T-helper 17 cell (primary cell): ENCODE measurements around the gene RYR3. TPM values are rescaled to one million over a fixed set of nuclear protein-coding genes. Genes with fewer than 3 reads are reported as not detected.
A peak's percentile ranks its signal among the peaks of the same experiment; 100 is the strongest.

Experiments
- ATAC-seq: fragments of 150-1000 bp; cut with Tn5 transposase; 2 replicates; pipeline ENCODE4 v1.10.0; 2021; ENCODE audit warnings: mild to moderate bottlenecking, moderate library complexity
- DNase-seq, 3 donors: peaks; one replicate each; pipeline versions ENCODE4 v3.0.0 to v3.0.0-alpha.2; 2020 to 2021
- H3K9me3 ChIP-seq: one replicate; pipeline ENCODE4 v1.7.0; 2013; ENCODE audit warnings: low read length, mild to moderate bottlenecking; ENCODE audit not compliant: control insufficient read depth, poor library complexity, severe bottlenecking
- H3K27ac Mint-ChIP-seq: one replicate; pipeline ENCODE4 v1.8.0; 2022; ENCODE audit warnings: mild to moderate bottlenecking, moderate library complexity, mixed read lengths
- H3K27me3 Mint-ChIP-seq: one replicate; pipeline ENCODE4 v1.8.0; 2022; ENCODE audit warnings: mixed read lengths
- H3K36me3 Mint-ChIP-seq: one replicate; pipeline ENCODE4 v1.8.0; 2022; ENCODE audit warnings: low read depth, mixed read lengths
- H3K4me1 Mint-ChIP-seq: one replicate; pipeline ENCODE4 v1.8.0; 2022; ENCODE audit warnings: mild to moderate bottlenecking, mixed read lengths
- H3K4me3 Mint-ChIP-seq: one replicate; pipeline ENCODE4 v1.8.0; 2022; ENCODE audit warnings: mild to moderate bottlenecking, moderate library complexity, mixed read lengths
- total RNA-seq, 4 donors: library from RNA in 2 of 4; stranded (reverse) in 2 of 4; gene quantifications; one replicate each; pipeline ENCODE4 v1.2.3 and lab custom pipeline; 2022 to 2026

RYR3 gene
- total RNA-seq, 2 donors from 2014 or later: 0.05 to 0.23 TPM

DNA sequence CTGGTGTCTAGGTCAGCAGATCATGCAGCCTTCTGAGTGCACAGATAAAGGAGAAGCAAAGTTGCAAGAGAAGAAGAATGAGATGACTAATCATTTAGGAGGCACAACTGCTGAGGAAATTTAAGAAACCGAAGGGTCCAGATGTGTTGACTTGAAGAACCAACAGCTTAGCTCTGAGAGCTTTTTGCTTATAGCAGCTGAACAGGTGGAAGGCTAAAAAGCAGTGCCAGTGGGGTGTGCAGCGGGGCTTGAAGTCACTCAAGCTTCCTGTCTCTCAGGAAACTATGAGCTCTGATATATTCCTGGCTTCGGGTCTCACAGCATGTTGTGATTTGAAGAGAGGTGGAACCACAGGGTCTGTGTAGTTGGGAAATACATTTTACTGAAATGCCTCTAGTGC lies 305.7 kb downstream of the RYR3 start:
- H3K9me3 ChIP-seq: no peaks in the 10 kb centered on the region
- H3K36me3 Mint-ChIP-seq: peaks cover 4% of the 10 kb centered on the region
- no peak overlapping the region for H3K27ac Mint-ChIP-seq
- no peak overlapping the region for H3K4me3 Mint-ChIP-seq
- no peak for DNase-seq
- H3K4me1 Mint-ChIP-seq: no peaks in the 10 kb centered on the region
- ATAC-seq: no peak
- H3K27me3 Mint-ChIP-seq: peaks cover 35% of the 10 kb centered on the region

DNA sequence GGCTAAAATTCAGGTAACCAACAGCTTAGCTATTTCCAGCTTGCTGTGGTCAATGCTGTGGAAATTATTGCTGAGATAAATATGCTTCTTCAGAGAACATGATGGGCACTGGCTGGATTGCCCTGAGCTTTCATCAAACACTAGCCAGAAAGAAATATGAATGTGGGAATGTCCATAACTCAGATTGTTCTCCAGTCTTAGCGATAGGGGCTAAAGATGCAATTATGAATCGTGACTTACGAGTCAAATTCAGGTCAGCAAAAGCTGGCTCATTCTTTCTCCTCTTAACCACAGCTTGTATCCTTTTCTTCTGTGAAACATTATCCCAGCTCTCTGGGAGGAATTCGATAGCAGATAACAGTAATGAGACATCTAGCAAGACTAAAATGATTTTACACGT lies 307.6 kb downstream of the RYR3 start:
- no peaks in the 10 kb centered on the region for H3K9me3 ChIP-seq
- ATAC-seq (no peak), DNase-seq (no peak)
- Mint-ChIP-seq H3K4me1 (no peaks in the 10 kb centered on the region), H3K4me3 (no peak overlapping the region), H3K27ac (no peak overlapping the region), H3K36me3 (peaks cover 4% of the 10 kb centered on the region), H3K27me3 (peaks cover 40% of the 10 kb centered on the region)

DNA sequence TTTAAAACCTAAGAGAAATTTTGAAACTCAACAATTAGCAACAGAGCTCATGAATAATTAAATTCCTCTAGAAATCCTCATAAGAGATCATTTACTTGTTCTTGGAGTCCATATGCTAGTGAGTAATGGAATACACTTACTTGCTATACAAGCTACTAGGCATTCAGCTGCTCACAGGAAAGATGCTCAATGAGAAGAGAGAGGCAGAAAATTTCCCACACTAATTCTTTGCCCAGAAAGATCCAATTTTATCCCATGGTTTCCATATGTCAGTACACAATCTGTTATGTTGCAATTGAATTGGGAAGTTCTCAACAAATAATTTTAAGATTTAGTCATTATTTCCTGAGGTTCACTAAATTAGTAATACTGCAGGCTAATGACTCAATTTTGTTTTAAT lies 310.4 kb downstream of the RYR3 start:
- Mint-ChIP-seq H3K27me3 (peaks cover 49% of the 10 kb centered on the region), H3K4me3 (no peak overlapping the region), H3K4me1 (no peaks in the 10 kb centered on the region), H3K36me3 (peaks cover 1% of the 10 kb centered on the region), H3K27ac (no peak overlapping the region)
- DNase-seq (no peak), ATAC-seq (no peak)
- H3K9me3 ChIP-seq: no peaks in the 10 kb centered on the region

DNA sequence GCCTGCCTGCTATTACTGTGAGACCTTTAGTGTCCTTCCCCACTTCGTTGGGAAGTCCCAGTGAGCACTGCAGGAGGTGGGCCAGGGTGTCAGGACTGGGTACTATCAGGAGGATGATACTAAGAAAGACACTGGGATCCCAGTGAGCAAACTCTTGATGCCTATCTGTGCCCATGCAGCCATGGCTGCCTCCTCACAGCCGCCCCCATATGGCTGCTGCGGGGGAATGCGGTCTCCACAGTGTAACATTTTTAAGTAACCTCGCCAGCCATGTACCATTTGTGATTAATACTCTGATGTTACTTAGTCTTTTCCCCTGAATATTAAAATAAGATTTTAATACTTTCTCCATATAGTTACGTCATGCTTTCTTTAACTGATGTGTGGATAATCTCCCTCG lies 312.2 kb downstream of the RYR3 start:
- ATAC-seq (no peak), DNase-seq (no peak)
- Mint-ChIP-seq H3K36me3 (peaks cover 2% of the 10 kb centered on the region), H3K27ac (no peak overlapping the region), H3K27me3 (peaks cover 45% of the 10 kb centered on the region), H3K4me1 (no peaks in the 10 kb centered on the region), H3K4me3 (no peak overlapping the region)
- H3K9me3 ChIP-seq: no peaks in the 10 kb centered on the region

DNA sequence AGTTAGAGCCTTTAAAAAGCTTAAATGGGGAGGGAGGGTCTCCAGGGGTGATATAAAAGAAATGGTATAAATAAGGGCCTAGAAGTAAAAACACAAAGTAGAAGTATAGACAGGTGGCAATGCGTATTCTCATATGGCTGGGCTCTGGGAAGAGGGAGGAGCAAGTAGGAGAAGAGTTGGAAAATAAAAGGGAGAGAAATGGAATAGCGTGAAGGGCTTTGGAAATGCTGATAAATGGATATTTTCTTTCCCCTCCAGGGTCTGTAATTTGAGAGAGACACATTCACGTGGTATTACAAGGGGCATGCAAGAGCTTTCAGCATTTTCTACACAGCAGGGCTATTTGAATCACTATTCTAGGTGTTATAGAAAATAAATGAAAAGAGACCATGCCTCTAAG lies 313.7 kb downstream of the RYR3 start:
- H3K4me3 Mint-ChIP-seq: no peak overlapping the region
- DNase-seq (no peak), ATAC-seq (no peak)
- no peak overlapping the region for H3K27ac Mint-ChIP-seq
- peaks cover 2% of the 10 kb centered on the region for H3K36me3 Mint-ChIP-seq
- H3K4me1 Mint-ChIP-seq: no peaks in the 10 kb centered on the region
- peaks cover 37% of the 10 kb centered on the region for H3K27me3 Mint-ChIP-seq
- no peaks in the 10 kb centered on the region for H3K9me3 ChIP-seq

DNA sequence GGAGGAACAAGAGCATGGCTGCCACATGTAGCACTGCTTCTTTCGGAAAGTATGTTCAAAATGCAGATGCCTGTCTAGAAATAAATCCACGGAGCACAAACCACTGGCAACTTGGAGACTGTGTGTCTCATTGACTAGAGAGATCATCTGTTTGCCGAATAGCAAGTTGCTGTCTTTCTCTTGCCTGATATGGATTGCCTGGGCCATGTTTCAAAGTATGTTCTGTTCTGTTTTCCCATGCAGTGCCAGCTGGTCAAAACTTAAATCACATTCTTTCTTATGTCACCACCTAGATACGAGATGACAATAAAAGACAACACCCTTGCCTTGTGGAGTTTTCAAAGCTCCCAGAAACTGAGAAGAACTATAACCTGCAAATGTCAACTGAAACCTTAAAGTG lies 318.9 kb downstream of the RYR3 start:
- H3K4me3 Mint-ChIP-seq: no peak overlapping the region
- no peak overlapping the region for H3K27ac Mint-ChIP-seq
- H3K36me3 Mint-ChIP-seq: peaks cover 2% of the 10 kb centered on the region
- H3K9me3 ChIP-seq: no peaks in the 10 kb centered on the region
- no peak for DNase-seq
- ATAC-seq: no peak
- no peaks in the 10 kb centered on the region for H3K4me1 Mint-ChIP-seq
- H3K27me3 Mint-ChIP-seq: peaks cover 33% of the 10 kb centered on the region

DNA sequence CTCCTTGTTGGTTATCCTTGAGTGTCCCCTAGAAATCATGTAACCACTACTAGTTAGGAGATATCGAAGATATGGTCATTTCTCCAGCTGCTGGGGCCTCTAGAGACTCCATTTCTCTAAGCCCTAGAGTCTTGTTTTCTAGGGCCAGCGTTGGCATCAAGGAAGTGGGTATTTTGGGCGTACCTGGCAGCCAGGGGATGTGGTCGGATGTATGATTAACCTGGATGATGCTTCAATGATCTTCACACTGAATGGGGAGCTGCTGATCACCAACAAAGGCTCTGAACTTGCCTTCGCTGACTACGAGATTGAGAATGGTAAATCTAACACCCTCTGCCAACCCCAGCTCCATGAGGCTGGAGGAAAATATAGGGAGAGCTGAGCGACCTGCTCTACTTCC lies 325.5 kb downstream of the RYR3 start:
- DNase-seq (no peak), ATAC-seq (no peak)
- Mint-ChIP-seq H3K4me3 (no peak overlapping the region), H3K36me3 (no peaks in the 10 kb centered on the region), H3K27me3 (peaks cover 63% of the 10 kb centered on the region), H3K27ac (no peak overlapping the region), H3K4me1 (peaks cover 6% of the 10 kb centered on the region)
- no peaks in the 10 kb centered on the region for H3K9me3 ChIP-seq

DNA sequence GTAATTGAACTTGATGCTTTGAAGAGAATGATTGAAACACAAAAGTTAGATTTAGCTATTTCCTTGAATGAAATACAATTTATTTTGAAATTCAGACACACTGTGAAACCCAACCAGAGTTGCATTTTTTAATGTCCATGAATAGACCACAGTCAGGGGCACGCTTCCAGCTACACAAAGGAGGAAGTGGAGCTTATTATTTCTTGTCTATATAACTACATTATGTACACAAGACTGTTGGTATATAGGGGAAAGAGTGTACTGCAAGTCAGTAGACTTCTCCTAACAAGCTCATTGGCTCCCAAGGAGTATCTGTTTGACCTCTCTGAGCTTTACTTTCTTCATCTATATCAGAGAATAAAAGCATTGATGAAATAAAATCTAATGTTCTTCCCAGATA lies 326.2 kb downstream of the RYR3 start:
- Mint-ChIP-seq H3K27ac (no peak overlapping the region), H3K27me3 (peaks cover 64% of the 10 kb centered on the region), H3K4me1 (peaks cover 6% of the 10 kb centered on the region), H3K4me3 (no peak overlapping the region), H3K36me3 (no peaks in the 10 kb centered on the region)
- ATAC-seq (no peak), DNase-seq (no peak)
- no peaks in the 10 kb centered on the region for H3K9me3 ChIP-seq

DNA sequence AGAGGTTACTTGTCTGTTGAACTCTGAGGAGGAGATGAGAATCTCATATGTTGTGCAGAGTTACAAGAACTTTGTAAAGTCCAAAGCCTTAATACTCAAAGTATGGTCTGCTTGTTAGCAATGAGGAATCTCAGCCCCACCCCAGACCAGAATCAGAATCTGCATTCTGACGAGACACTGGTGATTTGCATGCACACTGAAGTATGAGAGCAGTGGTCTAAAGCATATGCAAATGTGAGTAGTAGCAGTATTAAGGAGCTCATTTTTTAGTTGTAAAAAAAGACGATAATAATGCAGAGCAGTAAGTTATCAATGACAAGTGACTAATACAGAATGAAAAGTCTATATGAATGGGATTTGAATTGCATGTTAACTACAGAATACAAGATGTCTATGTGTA lies 327.7 kb downstream of the RYR3 start:
- ATAC-seq (no peak), DNase-seq (no peak)
- no peaks in the 10 kb centered on the region for H3K36me3 Mint-ChIP-seq
- peaks cover 75% of the 10 kb centered on the region for H3K27me3 Mint-ChIP-seq
- no peak overlapping the region for H3K4me3 Mint-ChIP-seq
- H3K27ac Mint-ChIP-seq: no peak overlapping the region
- H3K4me1 Mint-ChIP-seq: peaks cover 6% of the 10 kb centered on the region
- H3K9me3 ChIP-seq: no peaks in the 10 kb centered on the region

DNA sequence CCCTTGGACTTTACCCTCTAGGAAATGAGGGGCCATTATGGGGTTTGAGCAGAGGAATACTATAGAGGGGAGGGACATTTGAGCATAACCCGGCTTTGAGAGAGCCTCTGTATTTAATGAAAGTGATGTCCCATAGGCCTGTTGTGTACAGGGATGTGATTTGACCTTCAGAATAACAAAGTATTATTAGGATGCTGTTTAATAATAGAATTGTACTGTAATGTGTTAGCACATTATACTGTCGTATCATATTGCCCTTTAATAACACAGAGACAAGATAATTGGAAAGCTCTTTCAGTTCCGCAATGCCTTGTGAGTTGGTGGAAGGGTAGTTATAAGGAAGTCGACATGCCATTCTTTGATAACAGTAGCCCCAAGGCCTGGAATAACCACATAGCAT lies 328.3 kb downstream of the RYR3 start:
- no peak for ATAC-seq
- H3K27ac Mint-ChIP-seq: no peak overlapping the region
- no peak for DNase-seq
- H3K27me3 Mint-ChIP-seq: peaks cover 79% of the 10 kb centered on the region
- H3K4me1 Mint-ChIP-seq: peaks cover 6% of the 10 kb centered on the region
- no peak overlapping the region for H3K4me3 Mint-ChIP-seq
- no peaks in the 10 kb centered on the region for H3K36me3 Mint-ChIP-seq
- H3K9me3 ChIP-seq: no peaks in the 10 kb centered on the region

DNA sequence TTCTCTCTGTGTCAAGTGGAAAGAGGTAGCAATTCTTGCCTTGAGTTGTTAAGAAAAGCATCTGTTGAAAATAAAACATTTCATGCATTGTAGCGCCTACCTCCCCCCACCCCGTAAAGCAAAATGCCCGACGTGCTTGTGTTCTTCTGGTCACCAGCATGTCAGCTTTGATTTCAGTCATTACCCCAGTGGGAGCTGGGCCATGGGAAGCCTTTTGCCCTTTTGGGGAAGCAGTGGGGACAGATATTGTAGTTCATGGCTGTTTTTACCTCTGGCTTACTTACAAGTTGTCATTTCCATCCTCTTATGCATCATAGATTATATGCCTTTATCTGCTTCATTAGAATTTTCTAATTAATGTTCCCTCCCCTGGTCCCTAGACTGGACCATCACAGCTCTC lies 328.7 kb downstream of the RYR3 start:
- peaks cover 79% of the 10 kb centered on the region for H3K27me3 Mint-ChIP-seq
- H3K27ac Mint-ChIP-seq: peak overlapping the region; percentile 51
- ATAC-seq: no peak
- H3K4me1 Mint-ChIP-seq: peaks cover 6% of the 10 kb centered on the region
- DNase-seq: no peak
- H3K9me3 ChIP-seq: no peaks in the 10 kb centered on the region
- H3K36me3 Mint-ChIP-seq: no peaks in the 10 kb centered on the region
- no peak overlapping the region for H3K4me3 Mint-ChIP-seq

DNA sequence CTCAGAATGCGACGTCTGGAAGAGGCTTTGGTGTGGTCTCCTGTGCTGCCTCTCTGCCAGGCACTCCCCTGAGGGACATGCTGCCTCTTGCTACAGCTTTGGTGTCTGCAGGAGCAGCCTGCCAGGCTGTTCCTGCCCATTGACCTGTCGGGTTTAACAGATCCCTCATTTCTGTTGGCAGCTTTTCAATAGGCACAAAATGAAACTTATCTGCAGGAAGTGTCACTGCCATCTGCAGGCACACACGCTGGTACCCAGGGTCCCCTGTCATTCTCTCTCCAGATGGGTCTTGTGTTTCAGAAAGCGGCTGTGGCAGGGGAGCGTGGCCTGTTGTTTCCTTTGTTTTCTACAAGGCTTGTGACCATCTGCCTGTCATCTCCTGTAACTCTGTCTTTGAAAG lies 329.2 kb downstream of the RYR3 start:
- H3K4me3 Mint-ChIP-seq: no peak overlapping the region
- no peak for ATAC-seq
- no peaks in the 10 kb centered on the region for H3K36me3 Mint-ChIP-seq
- no peaks in the 10 kb centered on the region for H3K9me3 ChIP-seq
- peak overlapping the region; percentile 51 for H3K27ac Mint-ChIP-seq
- H3K4me1 Mint-ChIP-seq: peaks cover 6% of the 10 kb centered on the region
- peaks cover 79% of the 10 kb centered on the region for H3K27me3 Mint-ChIP-seq
- DNase-seq: no peak

DNA sequence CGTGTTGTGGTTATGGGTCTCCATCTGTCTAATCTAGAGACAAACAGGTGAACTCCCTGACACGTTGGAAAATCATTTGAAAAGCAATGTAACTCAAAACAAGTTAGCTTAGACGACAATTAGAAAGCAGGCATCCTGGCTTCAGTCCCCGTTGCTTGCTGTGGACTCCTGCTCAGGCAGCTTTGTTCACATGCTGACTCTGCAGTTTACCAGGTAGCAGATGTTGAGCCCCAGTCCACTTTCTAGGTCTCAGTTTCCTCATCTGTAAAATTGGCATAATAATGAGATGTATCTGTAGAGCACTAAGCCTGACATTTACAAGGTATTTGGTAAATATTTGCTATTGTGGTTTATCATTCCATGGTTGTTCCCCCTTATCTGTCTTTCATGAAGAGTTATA lies 330.3 kb downstream of the RYR3 start:
- ATAC-seq (no peak), DNase-seq (no peak)
- Mint-ChIP-seq H3K27ac (no peak overlapping the region), H3K27me3 (peaks cover 77% of the 10 kb centered on the region), H3K4me3 (no peak overlapping the region), H3K36me3 (no peaks in the 10 kb centered on the region), H3K4me1 (peaks cover 6% of the 10 kb centered on the region)
- H3K9me3 ChIP-seq: no peaks in the 10 kb centered on the region

DNA sequence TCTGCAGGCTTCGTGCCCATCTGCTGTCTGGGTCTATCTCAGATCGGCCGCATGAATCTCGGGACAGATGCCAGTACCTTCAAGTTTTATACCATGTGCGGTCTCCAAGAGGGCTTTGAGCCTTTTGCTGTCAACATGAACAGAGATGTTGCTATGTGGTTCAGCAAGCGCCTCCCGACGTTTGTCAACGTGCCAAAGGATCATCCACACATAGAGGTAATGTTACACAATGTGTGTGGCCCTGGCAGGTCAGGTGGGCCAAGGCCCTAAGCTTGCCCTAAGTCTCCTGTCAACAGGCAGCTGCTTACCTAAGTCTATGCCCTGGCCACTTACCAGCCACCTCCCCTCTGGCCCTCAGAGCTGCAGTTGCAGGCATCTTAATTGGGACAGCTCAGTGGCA lies 333.5 kb downstream of the RYR3 start:
- Mint-ChIP-seq H3K27ac (no peak overlapping the region), H3K36me3 (no peaks in the 10 kb centered on the region), H3K4me3 (no peak overlapping the region), H3K27me3 (peaks cover 86% of the 10 kb centered on the region), H3K4me1 (peaks cover 6% of the 10 kb centered on the region)
- ATAC-seq: no peak
- no peaks in the 10 kb centered on the region for H3K9me3 ChIP-seq
- DNase-seq: no peak

DNA sequence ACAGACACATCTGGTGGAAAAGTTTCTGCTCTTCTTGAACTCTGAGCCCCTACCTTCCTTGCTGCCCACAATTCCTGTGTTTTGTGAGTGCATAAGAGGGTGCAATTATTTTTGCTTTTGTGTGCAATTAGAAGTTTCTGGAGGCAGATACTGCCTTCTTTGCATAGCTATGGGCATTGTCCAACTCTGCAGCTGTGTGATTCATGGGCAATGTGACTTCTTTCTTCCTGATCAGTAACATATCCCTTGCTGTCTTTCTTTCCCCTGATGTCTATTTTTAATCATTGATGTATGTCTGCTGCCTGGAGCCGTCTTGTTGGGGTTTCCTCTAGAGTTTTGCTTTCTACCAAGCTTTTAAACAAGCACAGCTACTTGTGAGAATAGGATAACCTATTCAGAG lies 336.0 kb downstream of the RYR3 start:
- Mint-ChIP-seq H3K4me3 (no peak overlapping the region), H3K27me3 (peaks cover 70% of the 10 kb centered on the region), H3K27ac (no peak overlapping the region), H3K4me1 (no peaks in the 10 kb centered on the region), H3K36me3 (no peaks in the 10 kb centered on the region)
- H3K9me3 ChIP-seq: no peaks in the 10 kb centered on the region
- ATAC-seq: no peak
- DNase-seq: no peak
